Activated CD4-positive, alpha-beta T cell treated with anti-CD3 and anti-CD28 coated beads for 36 hours (primary cell): Measurements from ENCODE around the gene CARNS1. TPM values are rescaled to one million over a fixed set of nuclear protein-coding genes. Genes with fewer than 3 reads are reported as not detected.
"Not testable (repeated sequence)": the region's sequence is repeated elsewhere in the genome, so short reads cannot be mapped to it uniquely, and the experiment has no call there.

Source experiments
- ATAC-seq: fragments of 200-7000 bp; cut with Tn5 transposase; one replicate; pipeline ENCODE4 v1.10.0; 2021; ENCODE audit warnings: mild to moderate bottlenecking, moderate library complexity
- CTCF ChIA-PET: fragments of 350-600 bp; sonication (Branson Sonifier 250); formaldehyde crosslinking; loops from one replicate; lab custom pipeline; 2021; ENCODE audit warnings: antibody characterized with exemption; lab: Charles Lee
- POLR2A ChIA-PET: fragments of 350-600 bp; sonication (Branson Sonifier 250); formaldehyde crosslinking; loops from one replicate; lab custom pipeline; 2021; ENCODE audit warnings: antibody characterized with exemption, inconsistent platforms; lab: Charles Lee
- DNase-seq: peaks from one replicate; pipeline ENCODE4 v3.0.0-alpha.2; 2020
- H3K27ac Mint-ChIP-seq: one replicate; pipeline ENCODE4 v1.8.0; 2021; ENCODE audit warnings: mixed read lengths
- H3K27me3 Mint-ChIP-seq: one replicate; pipeline ENCODE4 v1.8.0; 2021; ENCODE audit warnings: mixed read lengths
- H3K36me3 Mint-ChIP-seq: one replicate; pipeline ENCODE4 v1.8.0; 2021; ENCODE audit warnings: low read depth, mixed read lengths
- H3K4me1 Mint-ChIP-seq: one replicate; pipeline ENCODE4 v1.8.0; 2021; ENCODE audit warnings: mixed read lengths
- H3K4me3 Mint-ChIP-seq: one replicate; pipeline ENCODE4 v1.8.0; 2021; ENCODE audit warnings: mild to moderate bottlenecking, moderate library complexity, mixed read lengths
- H3K9me3 Mint-ChIP-seq: one replicate; pipeline ENCODE4 v1.8.0; 2021; ENCODE audit warnings: low read depth, mixed read lengths
- intact Hi-C, 2 experiments: fragments of 100-400 bp; cut with DNase I in 1 of 2; cut with micrococcal nuclease in 1 of 2; formaldehyde crosslinking; loops; one replicate each; pipeline versions ENCODE4 v1.14.2 to v1.15.1; 2022 to 2024; cut with DNase I, micrococcal nuclease
- total RNA-seq, 2 experiments: library from RNA; stranded (reverse); gene quantifications; one replicate each; pipeline ENCODE4 v1.2.3, GENCODE V29; 2021

CARNS1 gene
- total RNA-seq, 2 experiments from 2014 or later = 1.5 to 1.6 TPM

DNA sequence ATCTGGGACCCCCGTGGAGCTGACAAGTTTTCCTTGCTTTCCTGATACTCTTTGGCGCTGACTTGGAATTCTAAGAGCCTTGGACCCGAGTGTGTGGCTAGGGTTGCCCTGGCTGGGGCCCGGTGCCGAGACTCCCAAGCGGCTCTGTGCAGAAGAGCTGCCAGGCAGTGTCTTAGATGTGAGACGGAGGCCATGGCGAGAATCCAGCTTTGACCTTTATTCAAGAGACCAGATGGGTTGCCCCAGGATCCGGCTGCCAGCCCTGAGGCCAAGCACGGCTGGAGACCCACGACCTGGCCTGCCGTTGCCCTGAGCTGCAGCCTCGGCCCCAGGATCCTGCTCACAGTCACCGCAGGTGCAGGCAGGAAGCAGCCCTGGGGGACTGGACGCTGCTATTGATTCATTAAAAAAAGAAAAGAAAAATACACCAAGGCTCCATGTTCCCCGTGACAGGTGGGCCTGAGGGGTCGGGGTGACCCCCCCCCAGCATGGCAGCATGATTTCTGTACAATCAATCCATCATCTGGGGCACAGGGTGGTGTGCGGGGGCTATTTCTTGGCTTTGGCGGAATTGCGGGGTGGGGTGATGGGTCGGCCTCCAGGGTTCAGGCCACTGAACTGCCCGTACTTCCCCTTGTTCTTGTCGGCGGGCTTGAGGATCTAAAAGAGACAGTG, 17.4 kb upstream of the CARNS1 start:
- DNase-seq (no peak), ATAC-seq (no peak)
- ChIA-PET POLR2A (no interaction called here), CTCF (interaction anchor here (0.9 to 1.4 kb wide), 2 partner anchors 8 to 24 kb away, joined by 4 to 5 read pairs; no protein-coding TSS in a partner anchor)
- H3K36me3 Mint-ChIP-seq = peaks cover 41% of the 10 kb centered on the region
- no peak overlapping the region for H3K4me3 Mint-ChIP-seq
- intact Hi-C loops = no loop called here
- no peak overlapping the region for H3K27ac Mint-ChIP-seq
- peaks cover 48% of the 10 kb centered on the region for H3K4me1 Mint-ChIP-seq
- no peaks in the 10 kb centered on the region for H3K27me3 Mint-ChIP-seq
- H3K9me3 Mint-ChIP-seq = no peaks in the 10 kb centered on the region

DNA sequence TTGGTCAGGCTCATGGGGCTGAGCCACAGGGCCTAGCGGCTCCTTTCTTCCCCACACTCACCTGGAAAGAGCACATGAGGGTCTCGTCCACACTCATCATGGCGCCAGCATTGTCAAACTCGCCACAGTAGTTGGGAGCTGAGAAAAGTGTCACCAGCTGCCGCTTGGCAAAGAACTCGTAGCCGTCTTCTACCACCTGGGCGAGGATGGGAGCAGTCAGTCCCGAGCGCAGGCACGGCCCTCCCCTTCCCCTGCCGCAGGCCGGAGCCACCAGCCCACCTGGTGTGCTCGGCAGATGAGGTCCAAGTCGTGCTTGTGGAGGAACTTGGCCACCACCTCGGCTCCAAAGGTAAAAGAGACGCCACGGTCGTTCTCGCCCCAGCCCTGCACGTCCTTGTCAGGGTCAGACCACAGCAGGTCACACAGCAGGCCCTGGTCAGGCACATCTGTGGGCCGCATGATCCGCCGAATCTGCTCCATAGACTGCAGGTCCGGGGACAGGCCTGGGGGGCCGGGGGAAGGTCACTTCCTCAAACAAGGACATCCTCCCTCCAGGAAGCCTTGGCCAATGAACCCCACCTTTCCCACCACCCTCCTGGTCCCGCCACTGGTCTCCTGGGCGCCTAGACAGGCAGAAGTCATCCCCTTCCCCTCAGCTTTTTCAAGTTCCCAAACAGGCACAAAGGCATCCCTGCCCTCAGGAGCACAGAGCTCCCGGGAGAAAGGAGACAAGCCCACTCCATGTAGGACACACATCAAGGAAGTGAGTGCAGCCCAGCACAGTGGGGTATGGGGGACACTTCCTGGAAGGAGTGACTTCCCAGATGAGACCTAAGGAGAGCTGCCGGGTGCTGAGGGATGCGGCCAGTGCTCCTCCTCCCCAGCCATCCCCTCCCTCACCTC, 16.6 kb upstream of the CARNS1 start:
- peaks cover 47% of the 10 kb centered on the region for H3K4me1 Mint-ChIP-seq
- DNase-seq (no peak), ATAC-seq (no peak)
- no peaks in the 10 kb centered on the region for H3K9me3 Mint-ChIP-seq
- ChIA-PET CTCF (interaction anchor here (0.9 to 1.4 kb wide), 3 partner anchors 9 to 42 kb away, joined by 4 to 5 read pairs (median 5); no protein-coding TSS in a partner anchor), POLR2A (no interaction called here)
- intact Hi-C loops = no loop called here
- no peaks in the 10 kb centered on the region for H3K27me3 Mint-ChIP-seq
- no peak overlapping the region for H3K27ac Mint-ChIP-seq
- H3K36me3 Mint-ChIP-seq = peaks cover 35% of the 10 kb centered on the region
- H3K4me3 Mint-ChIP-seq = peak overlapping the region; percentile 33

DNA sequence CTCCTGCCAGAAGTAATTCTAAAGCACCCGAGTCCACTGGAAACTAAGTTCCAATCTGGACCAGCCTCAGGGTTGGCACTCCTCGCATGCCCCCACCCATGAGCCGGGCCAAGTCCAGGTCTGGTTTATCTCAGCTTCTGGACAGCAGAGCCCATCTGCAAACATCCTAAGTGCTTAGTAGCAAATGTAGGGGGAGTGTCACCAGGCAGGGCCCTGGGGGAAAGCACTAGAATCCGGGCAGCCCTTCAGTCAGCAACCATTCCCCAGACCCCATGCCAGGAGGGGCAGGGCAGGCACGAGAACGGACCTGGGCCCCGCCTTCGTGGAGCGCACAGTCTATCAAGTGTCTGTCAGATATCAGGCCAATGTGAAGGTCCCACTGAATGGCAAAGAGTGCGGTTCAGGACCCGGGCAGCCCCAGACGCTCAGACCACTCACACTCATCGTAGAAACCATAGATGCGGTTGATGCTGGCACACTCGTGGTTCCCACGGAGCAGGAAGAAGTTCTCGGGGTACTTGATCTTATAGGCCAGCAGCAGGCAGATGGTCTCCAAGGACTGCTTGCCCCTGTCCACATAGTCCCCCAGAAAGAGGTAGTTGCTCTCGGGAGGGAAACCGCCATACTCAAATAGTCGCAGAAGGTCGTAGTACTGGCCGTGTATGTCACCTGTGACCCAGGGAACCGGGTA, 15.1 kb upstream of the CARNS1 start:
- Mint-ChIP-seq H3K27ac (peak overlapping the region; percentile 87), H3K9me3 (no peaks in the 10 kb centered on the region), H3K4me3 (peak overlapping the region; percentile 82), H3K27me3 (no peaks in the 10 kb centered on the region), H3K4me1 (peaks cover 47% of the 10 kb centered on the region), H3K36me3 (peaks cover 45% of the 10 kb centered on the region)
- intact Hi-C loops = loop anchor here (5.0 to 10.0 kb wide), 4 partner anchors 87 to 724 kb away; partner anchors contain the start of genes CHKA (in 1 of the 2) and KDM2A (in 1 of the 2)
- ChIA-PET CTCF (interaction anchor here (0.8 to 5.2 kb wide), 12 partner anchors 12 to 250 kb away, joined by 3 to 34 read pairs (median 6); partner anchors contain the start of genes ACY3 and NUDT8), POLR2A (interaction anchor here (1.5 to 1.8 kb wide), 3 partner anchors 9 to 105 kb away, joined by 3 to 9 read pairs (median 4); partner anchors contain the start of genes PITPNM1, PTPRCAP and RAD9A)
- DNase-seq (peak; percentile 37), ATAC-seq (no peak)

DNA sequence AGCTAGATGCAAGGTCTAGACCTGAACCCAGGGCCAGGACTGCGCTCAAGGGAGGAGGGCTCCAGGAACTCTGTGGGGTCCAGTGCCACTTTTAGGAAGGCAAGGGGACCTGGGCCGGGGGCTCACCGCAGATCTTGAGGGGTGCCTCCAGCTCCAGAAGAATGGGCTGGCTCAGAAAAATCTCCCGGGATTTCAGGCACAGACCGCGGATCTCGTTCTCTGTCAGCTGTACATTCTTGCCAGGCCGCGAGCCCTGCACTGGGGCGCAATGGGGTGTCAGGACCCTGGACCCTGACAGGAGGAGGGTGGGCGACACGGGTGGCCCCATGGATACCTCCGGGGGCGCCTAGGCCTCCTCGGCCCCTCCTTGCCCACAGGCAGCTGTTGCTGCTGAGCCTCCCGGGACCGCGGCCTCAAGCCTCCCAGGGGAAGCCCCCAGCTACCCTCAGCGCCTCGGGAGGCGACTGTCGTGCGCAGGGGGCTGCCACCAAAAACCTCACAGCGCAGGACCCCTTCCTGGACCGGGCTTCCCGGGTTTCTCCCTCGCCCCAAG, 14.5 kb upstream of the CARNS1 start:
- Mint-ChIP-seq H3K27ac (peak overlapping the region; percentile 87), H3K27me3 (no peaks in the 10 kb centered on the region), H3K4me1 (peaks cover 49% of the 10 kb centered on the region), H3K4me3 (peak overlapping the region; percentile 82), H3K9me3 (no peaks in the 10 kb centered on the region), H3K36me3 (peaks cover 49% of the 10 kb centered on the region)
- ChIA-PET POLR2A (interaction anchor here (0.7 to 1.8 kb wide), 7 partner anchors 9 to 161 kb away, joined by 3 to 9 read pairs (median 4); partner anchors contain the start of genes PITPNM1, PTPRCAP and RAD9A), CTCF (interaction anchor here (0.8 to 5.2 kb wide), 21 partner anchors 9 to 250 kb away, joined by 3 to 34 read pairs (median 6); partner anchors contain the start of genes ACY3, NUDT8, POLD4 and PTPRCAP)
- ATAC-seq = no peak
- intact Hi-C loops = loop anchor here (1.0 to 10.0 kb wide), 13 partner anchors 10 to 724 kb away; partner anchors contain the start of genes TMEM134 (in 2 of the 2), AIP (in 1 of the 2), CHKA (in 1 of the 2) and KDM2A (in 1 of the 2)
- DNase-seq = no peak

DNA sequence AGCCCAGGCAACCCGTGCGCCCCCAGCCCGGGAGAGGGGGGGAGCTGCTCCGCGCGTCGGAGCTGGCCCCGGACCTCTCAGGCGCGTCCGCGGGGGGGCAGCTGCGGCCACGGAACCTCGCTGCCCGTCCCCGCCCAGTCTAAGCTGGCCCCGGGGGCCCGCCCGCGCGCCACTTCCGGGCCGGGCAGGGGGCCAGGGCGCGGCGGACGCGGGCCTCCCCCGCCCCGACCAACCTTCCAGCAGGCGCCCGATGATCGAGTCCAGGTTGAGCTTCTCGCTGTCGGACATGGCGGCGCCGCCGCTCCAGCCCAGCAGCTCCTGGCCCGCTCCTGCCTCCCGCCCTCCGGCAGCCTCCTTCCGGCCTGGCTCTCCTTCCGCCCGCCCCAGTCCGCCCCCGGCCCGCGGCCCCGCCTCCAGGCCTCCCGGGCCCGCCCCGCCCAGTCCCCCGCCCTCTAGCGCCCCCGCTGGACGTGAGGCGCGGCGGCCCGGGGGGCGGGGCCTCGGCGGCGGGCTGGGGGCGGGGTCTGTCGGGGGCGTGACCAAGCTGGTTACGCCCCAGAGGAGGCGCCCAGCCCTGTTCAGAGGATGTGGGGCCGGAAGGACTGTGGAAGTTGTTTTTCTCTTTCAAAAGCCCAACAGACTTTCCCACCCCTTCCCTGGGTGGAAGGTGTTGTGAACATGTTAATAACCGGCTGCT, 13.8 kb upstream of the CARNS1 start, which contains the start of gene PPP1CA:
PPP1CA (minus strand) TSS at position 364 of the 697 bp plus-strand sequence; CDS start at position 288, 76 bp downstream.
- ChIA-PET CTCF (interaction anchor here (0.8 to 5.2 kb wide), 23 partner anchors 10 to 249 kb away, joined by 3 to 34 read pairs (median 4); partner anchors contain the start of genes ACY3, NUDT8, POLD4 and PTPRCAP), POLR2A (interaction anchor here (0.7 to 1.8 kb wide), 9 partner anchors 10 to 161 kb away, joined by 3 to 9 read pairs (median 4); partner anchors contain the start of genes PITPNM1, PTPRCAP and RAD9A)
- no peaks in the 10 kb centered on the region for H3K9me3 Mint-ChIP-seq
- ATAC-seq (peak; percentile 67), DNase-seq (peak; percentile 97)
- H3K4me3 Mint-ChIP-seq = peak within 1 kb of the TSS; percentile 82
- peaks cover 52% of the 10 kb centered on the region for H3K4me1 Mint-ChIP-seq
- no peaks in the 10 kb centered on the region for H3K27me3 Mint-ChIP-seq
- H3K36me3 Mint-ChIP-seq = peaks cover 52% of the 10 kb centered on the region
- intact Hi-C loops = loop anchor here (1.0 to 10.0 kb wide), 16 partner anchors 10 to 723 kb away; partner anchors contain the start of genes RAD9A (in 2 of the 2), TMEM134 (in 2 of the 2), AIP (in 1 of the 2) and ANKRD13D (in 1 of the 2)
- H3K27ac Mint-ChIP-seq = peak within 1 kb of the TSS; percentile 87

DNA sequence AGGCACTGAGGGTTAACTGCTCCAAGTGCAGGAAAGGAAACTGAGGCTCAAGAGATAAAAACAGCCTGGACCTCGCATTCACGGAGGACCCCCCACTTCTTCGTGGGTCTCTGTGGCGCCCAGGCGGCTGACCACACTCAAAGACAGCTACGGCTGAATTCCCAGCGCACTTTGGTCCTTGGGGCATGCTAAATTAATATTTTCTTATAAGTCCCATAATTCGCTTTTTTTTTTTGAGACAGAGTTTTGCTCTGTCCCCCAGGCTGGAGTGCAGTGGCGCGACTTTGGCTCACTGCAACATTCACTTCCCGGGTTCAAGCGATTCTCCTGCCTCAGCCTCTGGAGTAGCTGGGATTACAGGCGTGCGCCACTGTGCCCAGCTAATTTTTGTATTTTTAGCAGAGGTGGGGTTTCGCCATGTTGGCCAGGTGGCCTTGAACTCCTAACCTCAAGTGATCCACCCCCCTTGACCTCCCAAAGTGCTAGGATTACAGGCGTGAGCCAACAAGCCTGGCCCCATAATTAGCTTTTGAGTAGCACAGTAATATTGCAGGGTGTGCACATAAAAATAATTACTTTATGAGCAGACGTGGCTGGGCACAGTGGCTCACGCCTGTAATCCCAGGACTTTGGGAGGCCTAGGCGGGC, 13.2 kb upstream of the CARNS1 start:
- Mint-ChIP-seq H3K4me1 (peaks cover 54% of the 10 kb centered on the region), H3K36me3 (peaks cover 55% of the 10 kb centered on the region), H3K27ac (peak overlapping the region; percentile 81), H3K4me3 (peak overlapping the region; percentile 82)
- not testable (repeated sequence) for H3K9me3 Mint-ChIP-seq, H3K27me3 Mint-ChIP-seq, ATAC-seq
- intact Hi-C loops = loop anchor here (1.0 to 10.0 kb wide), 8 partner anchors 11 to 722 kb away; partner anchors contain the start of genes ANKRD13D (in 1 of the 2), CHKA (in 1 of the 2), KDM2A (in 1 of the 2) and RAD9A (in 1 of the 2)
- DNase-seq = peak; percentile 25
- CTCF ChIA-PET = interaction anchor here (1.0 to 5.2 kb wide), 19 partner anchors 10 to 213 kb away, joined by 3 to 34 read pairs (median 6); partner anchors contain the start of genes POLD4, PTPRCAP and RPS6KB2
- POLR2A ChIA-PET = interaction anchor here (0.7 to 1.8 kb wide), 10 partner anchors 10 to 162 kb away, joined by 3 to 9 read pairs (median 4); partner anchors contain the start of genes PITPNM1, PTPRCAP and RAD9A

DNA sequence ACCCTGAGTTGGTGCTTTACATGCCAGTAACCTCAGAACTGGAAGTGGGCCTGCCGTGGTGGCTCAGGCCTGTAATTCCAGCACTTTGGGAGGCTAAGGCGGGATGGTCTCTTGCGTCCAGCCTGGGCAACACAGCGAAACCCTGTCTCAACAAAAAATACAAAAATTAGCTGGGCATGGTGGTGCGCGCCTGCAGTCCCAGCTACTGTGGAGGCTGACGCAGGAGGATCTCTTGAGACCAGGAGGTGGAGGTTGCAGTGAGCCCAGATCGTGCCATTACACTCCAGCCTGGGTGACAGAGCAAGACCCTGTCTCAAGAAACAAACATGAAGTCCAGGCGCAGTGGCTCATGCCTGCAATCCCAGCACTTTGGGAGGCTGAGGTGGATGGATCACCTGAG, 12.4 kb upstream of the CARNS1 start:
- Mint-ChIP-seq H3K36me3 (peaks cover 54% of the 10 kb centered on the region), H3K4me1 (peaks cover 55% of the 10 kb centered on the region), H3K27ac (peak overlapping the region; percentile 87), H3K4me3 (peak overlapping the region; percentile 85)
- ChIA-PET POLR2A (interaction anchor here (0.7 to 2.5 kb wide), 3 partner anchors 9 to 16 kb away, joined by 3 to 14 read pairs (median 3); no protein-coding TSS in a partner anchor), CTCF (interaction anchor here (1.0 to 5.2 kb wide), 8 partner anchors 10 to 103 kb away, joined by 3 to 34 read pairs (median 6); partner anchors contain the start of genes PITPNM1, RAD9A and RPS6KB2)
- DNase-seq = peak; percentile 28
- ATAC-seq, H3K27me3 Mint-ChIP-seq, H3K9me3 Mint-ChIP-seq: not testable (repeated sequence)
- intact Hi-C loops = loop anchor here (1.0 to 10.0 kb wide), 8 partner anchors 18 to 722 kb away; partner anchors contain the start of genes CHKA (in 1 of the 2), KDM2A (in 1 of the 2) and NDUFV1 (in 1 of the 2)

DNA sequence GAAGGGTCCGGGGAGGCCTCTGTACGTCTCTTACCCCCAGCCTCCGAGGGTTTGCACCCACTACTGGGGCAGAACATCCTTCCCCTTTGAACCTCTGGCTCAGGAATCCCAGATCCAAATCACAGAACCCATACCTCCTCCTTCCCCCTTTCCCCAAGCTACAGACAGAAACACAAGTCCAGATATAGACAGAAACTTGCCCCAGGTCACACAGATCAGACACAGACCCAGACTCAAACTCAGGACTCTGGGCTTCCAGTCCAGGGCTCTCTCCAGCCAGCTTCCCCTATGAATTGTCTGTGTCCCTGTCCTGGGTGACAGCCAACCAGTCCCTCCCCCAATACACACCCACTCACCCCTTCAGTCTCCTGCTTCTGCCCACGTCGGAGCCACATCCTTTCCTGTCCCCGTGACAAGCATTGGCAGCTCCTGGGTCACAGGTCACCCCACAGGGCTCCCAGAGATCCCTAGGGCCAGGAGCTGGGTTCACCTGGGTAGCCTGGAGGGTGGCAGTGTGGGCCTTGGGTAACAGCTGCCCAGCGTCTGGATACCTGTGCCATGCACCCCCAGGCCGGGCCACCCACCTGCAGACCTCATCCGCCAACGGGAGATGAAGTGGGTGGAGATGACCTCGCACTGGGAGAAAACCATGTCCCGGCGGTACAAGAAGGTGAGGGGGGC, 10.8 kb upstream of the CARNS1 start:
- Mint-ChIP-seq H3K27me3 (no peaks in the 10 kb centered on the region), H3K4me1 (peaks cover 58% of the 10 kb centered on the region), H3K9me3 (no peaks in the 10 kb centered on the region), H3K4me3 (peak overlapping the region; percentile 85), H3K27ac (peak overlapping the region; percentile 87), H3K36me3 (peaks cover 49% of the 10 kb centered on the region)
- DNase-seq (peak; percentile 78), ATAC-seq (peak; percentile 1)
- CTCF ChIA-PET = interaction anchor here (1.0 to 5.2 kb wide), 11 partner anchors 9 to 164 kb away, joined by 3 to 34 read pairs (median 5); partner anchors contain the start of genes PITPNM1, POLD4 and RAD9A
- POLR2A ChIA-PET = interaction anchor here (0.6 to 2.5 kb wide), 5 partner anchors 9 to 63 kb away, joined by 3 to 14 read pairs (median 4); partner anchors contain the start of gene RAD9A
- intact Hi-C loops = loop anchor here (5.0 to 10.0 kb wide), 4 partner anchors 83 to 720 kb away; partner anchors contain the start of genes CHKA (in 1 of the 2) and KDM2A (in 1 of the 2)
